Common myeloid progenitor, CD34-positive (primary cell): ENCODE data around the gene CACNA2D4.

Experiments
- CTCF ChIA-PET: fragments of 350-600 bp; sonication (Branson Sonifier 250); formaldehyde crosslinking; loops from one replicate; lab custom pipeline; 2021; ENCODE audit warnings: antibody characterized with exemption; lab: Charles Lee
- POLR2A ChIA-PET: fragments of 350-600 bp; sonication (Branson Sonifier 250); formaldehyde crosslinking; loops from one replicate; lab custom pipeline; 2021; ENCODE audit warnings: antibody characterized with exemption; lab: Charles Lee
- DNase-seq, 3 donors: peaks; one replicate each; pipeline versions ENCODE4 v3.0.0 to v3.0.0-alpha.2; 2013
- H3K27ac ChIP-seq, 2 experiments: 1 replicate in 1 of 2; 2 replicates in 1 of 2; pipeline ENCODE4 v1.7.0; 2013; ENCODE audit warnings: inconsistent platforms in 2 of 2, low read length in 2 of 2, mild to moderate bottlenecking in 2 of 2, low read depth in 1 of 2, moderate library complexity in 1 of 2; ENCODE audit not compliant: severe bottlenecking in 2 of 2, insufficient read depth in 1 of 2, poor library complexity in 1 of 2
- H3K27me3 ChIP-seq, 5 experiments: replicated peaks in 2 of 5; 1 replicate in 3 of 5; 2 replicates in 2 of 5; pipeline versions ENCODE4 v1.6.1 to v1.7.0; 2013; ENCODE audit warnings: low read length in 4 of 5, mild to moderate bottlenecking in 2 of 5, moderate library complexity in 2 of 5, inconsistent platforms in 1 of 5; ENCODE audit not compliant: insufficient read depth in 5 of 5, control insufficient read depth in 4 of 5
- H3K36me3 ChIP-seq, 4 experiments: 1 replicate in 2 of 4; 2 replicates in 2 of 4; pipeline versions ENCODE4 v1.6.1 to v1.7.0; 2013; ENCODE audit warnings: low read length in 3 of 4, control low read depth in 1 of 4, mild to moderate bottlenecking in 1 of 4; ENCODE audit not compliant: control insufficient read depth in 4 of 4, insufficient read depth in 4 of 4
- H3K4me1 ChIP-seq, 4 experiments: 1 replicate in 3 of 4; 2 replicates in 1 of 4; pipeline versions ENCODE4 v1.6.1 to v1.7.1; 2013; ENCODE audit warnings: low read length in 3 of 4, mild to moderate bottlenecking in 3 of 4, control low read depth in 1 of 4, inconsistent platforms in 1 of 4, moderate library complexity in 1 of 4; ENCODE audit not compliant: control insufficient read depth in 4 of 4, insufficient read depth in 4 of 4; ENCODE audit errors: control extremely low read depth in 1 of 4
- H3K4me3 ChIP-seq, 7 experiments: 1 replicate in 4 of 7; 2 replicates in 3 of 7; pipeline versions ENCODE4 v1.5.1 to v1.7.0; 2013; ENCODE audit warnings: mild to moderate bottlenecking in 7 of 7, low read length in 6 of 7, moderate library complexity in 6 of 7, inconsistent platforms in 2 of 7, low read depth in 2 of 7, control low read depth in 1 of 7; ENCODE audit not compliant: insufficient read depth in 4 of 7, control insufficient read depth in 1 of 7; ENCODE audit errors: extremely low read depth in 1 of 7
- H3K9me3 ChIP-seq, 5 experiments: 1 replicate in 4 of 5; 2 replicates in 1 of 5; pipeline versions ENCODE4 v1.6.1 to v1.7.1; 2013; ENCODE audit warnings: low read length in 4 of 5, mild to moderate bottlenecking in 2 of 5, inconsistent platforms in 1 of 5, low read depth in 1 of 5, moderate library complexity in 1 of 5; ENCODE audit not compliant: control insufficient read depth in 4 of 5, insufficient read depth in 2 of 5; ENCODE audit errors: control extremely low read depth in 1 of 5
- WGBS: methylation state at CpG from one replicate; pipeline ENCODE4 v1.1.5; 2013; ENCODE audit not compliant: insufficient coverage; 5-methylcytosine and 5-hydroxymethylcytosine counted together

CACNA2D4 gene

GRCh38 chr12:1939331-1939730 is 20.9 kb upstream of the CACNA2D4 start:
- Histone ChIP-seq H3K4me3 (no peak overlapping the region), H3K27ac (no peak overlapping the region), H3K36me3 (peaks cover 5 to 18% (median 11%) of the 10 kb centered on the region in 4 experiments), H3K27me3 (no peaks in the 10 kb centered on the region), H3K9me3 (no peaks in the 10 kb centered on the region), H3K4me1 (peaks cover 0 to 3% (median 2%) of the 10 kb centered on the region in 4 experiments)
- 91% methylated on average over 8 of the region's 10 CpGs for WGBS
- ChIA-PET CTCF (interaction anchor here (0.8 to 6.2 kb wide), 34 partner anchors 9 to 822 kb away, joined by 3 to 108 read pairs (median 5); partner anchors contain the start of gene CACNA2D4), POLR2A (interaction anchor here (1.1 to 1.4 kb wide), 4 partner anchors 22 to 145 kb away, joined by 3 to 11 read pairs (median 4); no protein-coding TSS in a partner anchor)
- no peak for DNase-seq

DNA sequence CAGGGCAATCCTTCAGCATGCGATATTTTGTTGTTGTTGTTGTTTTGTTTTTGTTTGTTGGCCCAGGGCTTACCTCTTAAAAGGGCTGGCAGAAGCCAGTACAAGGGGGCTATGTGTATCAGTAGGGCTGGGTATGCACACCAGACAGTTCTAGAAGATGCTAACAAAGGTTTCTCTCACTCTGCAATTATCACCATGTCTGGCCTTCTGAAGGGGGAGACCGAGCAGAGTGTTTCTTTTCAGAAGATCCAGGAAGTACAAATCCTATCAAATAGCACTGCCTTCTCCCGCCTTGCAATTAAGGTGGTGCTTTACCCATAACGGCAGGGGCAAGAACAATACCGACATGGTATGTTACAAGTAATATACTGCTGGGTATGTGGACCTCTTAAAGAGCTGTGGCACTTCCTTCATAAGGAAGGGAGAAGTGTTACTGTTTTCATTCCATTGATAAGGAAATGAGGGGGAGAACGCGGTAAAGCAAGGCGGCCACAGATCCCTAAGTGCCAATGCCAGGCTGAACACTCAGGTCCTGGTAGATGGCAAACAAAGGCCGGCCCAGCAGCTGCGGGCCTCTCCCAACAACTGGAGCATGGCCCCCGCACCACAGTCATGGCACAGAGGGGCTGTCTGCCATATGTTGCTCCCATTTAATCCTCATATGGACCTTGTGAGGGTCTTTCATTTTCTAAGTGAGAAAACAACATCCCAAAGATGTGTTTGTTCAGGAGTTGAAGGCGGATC is 19.2 kb upstream of the CACNA2D4 start:
- 99% methylated on average over 11 of the region's 12 CpGs for WGBS
- POLR2A ChIA-PET: interaction anchor here (0.8 kb wide), 1 partner anchor 141 kb away, joined by 3 read pairs; no protein-coding TSS in a partner anchor
- Histone ChIP-seq H3K9me3 (no peaks in the 10 kb centered on the region), H3K27ac (no peak overlapping the region), H3K27me3 (no peaks in the 10 kb centered on the region), H3K36me3 (peaks cover 5 to 18% (median 11%) of the 10 kb centered on the region in 4 experiments), H3K4me1 (peaks cover 0 to 5% (median 3%) of the 10 kb centered on the region in 4 experiments), H3K4me3 (no peak overlapping the region)
- CTCF ChIA-PET: interaction anchor here (2.7 to 6.2 kb wide), 3 partner anchors 9 to 144 kb away, joined by 14 to 108 read pairs (median 63); partner anchors contain the start of gene CACNA2D4
- no peak for DNase-seq

DNA sequence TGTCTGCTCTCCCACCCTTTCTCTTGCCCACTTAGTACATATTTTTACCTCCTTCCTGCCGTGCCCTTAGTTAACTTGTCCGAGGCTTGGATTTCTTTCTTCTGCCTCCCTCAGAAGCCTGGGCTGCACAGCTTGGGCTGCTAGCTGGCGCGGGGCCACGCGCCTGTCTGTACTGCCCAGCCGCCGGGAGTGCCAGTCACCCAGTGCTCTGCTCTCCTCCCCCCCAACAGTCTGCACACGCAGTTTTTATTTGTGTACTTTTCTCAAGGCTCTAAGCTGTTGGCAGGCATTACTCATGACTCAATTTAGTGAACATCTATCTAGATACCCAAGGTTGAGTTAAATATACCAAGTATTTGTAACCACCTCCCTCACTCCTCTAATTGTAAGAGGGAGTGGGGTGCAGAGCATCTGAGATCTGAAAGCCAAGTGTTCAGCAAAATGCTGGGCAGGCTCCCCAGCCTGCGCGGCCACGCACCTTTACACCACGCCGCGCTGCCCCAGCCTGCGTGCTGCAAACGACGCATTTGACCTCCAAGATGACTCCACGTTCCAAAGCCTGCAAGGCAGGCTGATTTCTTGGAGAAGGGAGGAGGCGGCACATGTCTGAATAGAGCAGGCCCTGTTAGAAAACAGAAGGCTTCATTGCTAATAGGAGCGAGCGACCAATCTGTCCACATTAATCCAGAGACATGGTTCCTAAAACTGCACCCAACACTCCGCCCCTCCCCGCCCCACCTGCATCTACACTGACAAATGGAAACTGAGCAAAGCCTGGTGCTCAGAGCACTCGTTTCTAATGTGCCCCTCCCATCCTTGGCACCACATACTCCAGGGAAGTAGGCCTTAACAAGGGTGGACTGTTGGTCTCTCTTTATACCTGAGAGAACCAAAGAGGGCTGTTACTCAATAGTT is 18.2 kb upstream of the CACNA2D4 start:
- H3K36me3 ChIP-seq: peaks cover 5 to 18% (median 11%) of the 10 kb centered on the region in 4 experiments
- no peak overlapping the region for H3K27ac ChIP-seq
- H3K4me3 ChIP-seq: no peak overlapping the region
- 95% methylated on average over 19 of the region's 25 CpGs for WGBS
- peak in 1 of 3 donors; percentile 40 for DNase-seq
- ChIA-PET POLR2A (no interaction called here), CTCF (interaction anchor here (0.8 to 1.6 kb wide), 3 partner anchors 12 to 287 kb away, joined by 3 to 4 read pairs (median 4); no protein-coding TSS in a partner anchor)
- peaks cover 0 to 15% (median 6%) of the 10 kb centered on the region in 4 experiments for H3K4me1 ChIP-seq
- H3K27me3 ChIP-seq: no peaks in the 10 kb centered on the region
- no peaks in the 10 kb centered on the region for H3K9me3 ChIP-seq

DNA sequence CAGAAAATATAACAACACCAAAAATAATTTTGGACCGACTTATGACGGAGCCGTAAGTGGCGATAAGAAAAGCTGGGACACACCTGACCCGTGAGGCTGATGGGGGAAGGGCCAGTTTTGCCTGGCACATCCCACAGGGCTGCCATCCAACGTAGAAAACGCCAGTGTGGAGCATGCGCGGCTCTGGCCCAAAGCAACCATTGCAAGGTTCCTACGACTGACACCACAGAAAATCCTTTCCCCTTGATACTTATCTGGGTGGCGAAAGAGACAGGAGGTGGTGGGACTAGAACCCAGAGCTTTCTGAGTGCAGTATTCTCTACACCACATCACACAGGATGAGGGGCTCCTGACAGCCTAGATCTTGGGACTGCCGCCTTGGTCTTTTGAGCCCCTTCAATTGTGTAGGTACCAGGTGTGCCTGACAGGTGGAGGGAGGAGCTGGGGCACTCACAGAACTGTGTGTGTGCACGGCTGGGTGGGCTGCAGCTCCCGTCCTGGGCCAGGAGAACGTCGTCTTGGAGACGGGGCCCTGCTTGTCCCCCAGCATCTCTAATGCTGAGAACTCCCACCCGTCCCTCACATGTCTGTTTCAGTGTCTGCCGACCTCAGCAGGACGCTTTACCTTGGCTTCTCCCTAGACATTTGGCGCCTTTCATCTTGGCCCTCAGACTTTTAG is 17.4 kb upstream of the CACNA2D4 start:
- ChIA-PET CTCF (interaction anchor here (0.8 to 1.6 kb wide), 4 partner anchors 13 to 286 kb away, joined by 3 to 4 read pairs (median 4); no protein-coding TSS in a partner anchor), POLR2A (no interaction called here)
- Histone ChIP-seq H3K4me3 (no peak overlapping the region), H3K36me3 (peaks cover 0 to 18% (median 11%) of the 10 kb centered on the region in 4 experiments), H3K27me3 (no peaks in the 10 kb centered on the region), H3K27ac (no peak overlapping the region), H3K9me3 (no peaks in the 10 kb centered on the region), H3K4me1 (peaks cover 0 to 18% (median 6%) of the 10 kb centered on the region in 4 experiments)
- 94% methylated on average over 20 of the region's 21 CpGs for WGBS
- no peak for DNase-seq

DNA sequence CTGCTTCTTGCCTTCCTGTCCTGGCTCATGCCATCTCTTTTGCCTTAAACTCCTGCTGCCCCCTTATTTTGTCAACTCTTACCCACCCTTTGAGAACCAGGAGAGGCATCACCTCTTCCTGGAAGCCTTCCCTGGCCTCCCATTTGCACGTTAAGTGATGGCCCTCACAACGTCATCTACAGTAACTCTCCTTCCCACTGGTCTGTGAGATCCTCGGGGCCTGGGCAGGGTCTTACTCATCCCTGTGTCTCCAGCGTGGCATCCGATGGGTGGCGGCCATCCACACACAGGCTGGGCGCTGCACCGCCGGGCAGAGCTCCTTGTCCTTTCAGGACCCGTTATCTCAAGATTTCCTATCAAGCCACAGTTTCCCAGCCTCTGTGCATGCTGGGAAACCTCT is 16.8 kb upstream of the CACNA2D4 start:
- Histone ChIP-seq H3K27ac (no peak overlapping the region), H3K27me3 (no peaks in the 10 kb centered on the region), H3K4me1 (peaks cover 0 to 24% (median 11%) of the 10 kb centered on the region in 4 experiments), H3K4me3 (no peak overlapping the region), H3K36me3 (peaks cover 0 to 18% (median 11%) of the 10 kb centered on the region in 4 experiments), H3K9me3 (no peaks in the 10 kb centered on the region)
- WGBS: 95% methylated on average over 9 of the region's 10 CpGs
- ChIA-PET POLR2A (interaction anchor here (1.4 kb wide), 1 partner anchor 18 kb away, joined by 3 read pairs; no protein-coding TSS in a partner anchor), CTCF (interaction anchor here (0.9 to 1.9 kb wide), 5 partner anchors 13 to 301 kb away, joined by 3 to 5 read pairs (median 4); no protein-coding TSS in a partner anchor)
- DNase-seq: no peak

- CTCF ChIA-PET: interaction anchor here (0.9 to 1.9 kb wide), 6 partner anchors 14 to 300 kb away, joined by 3 to 7 read pairs (median 4); no protein-coding TSS in a partner anchor
- Histone ChIP-seq H3K27ac (no peak overlapping the region), H3K9me3 (no peaks in the 10 kb centered on the region), H3K27me3 (no peaks in the 10 kb centered on the region), H3K36me3 (peaks cover 0 to 17% (median 11%) of the 10 kb centered on the region in 4 experiments), H3K4me1 (peaks cover 0 to 27% (median 14%) of the 10 kb centered on the region in 4 experiments), H3K4me3 (no peak overlapping the region)
- no peak for DNase-seq
- POLR2A ChIA-PET: interaction anchor here (1.4 kb wide), 1 partner anchor 17 kb away, joined by 3 read pairs; no protein-coding TSS in a partner anchor
- WGBS: 95% methylated on average over 8 of the region's 12 CpGs
These were observed 16.4 kb upstream of the CACNA2D4 start for GRCh38 chr12:1934831-1935230.
